Ascending aorta (tissue), 2 donors: ENCODE results near the gene SNTG2. TPM values are rescaled to one million over a fixed set of nuclear protein-coding genes. Genes with fewer than 3 reads are reported as not detected.
"Not testable (repeated sequence)": the region's sequence is repeated elsewhere in the genome, so short reads cannot be mapped to it uniquely, and the experiment has no call there.

Experiments
- DNase-seq, 2 donors: peaks; one replicate each; pipeline ENCODE4 v3.0.0-alpha.2; 2019; ENCODE audit warnings: low spot score in 2 of 2
- H3K27ac ChIP-seq, 2 donors: fragments of 200-600 bp; sonication (generic); one replicate each; pipeline ENCODE4 v1.5.1; 2016 to 2017; ENCODE audit warnings: mild to moderate bottlenecking in 1 of 2
- H3K27me3 ChIP-seq: fragments of 200-600 bp; sonication (generic); one replicate; pipeline ENCODE4 v1.5.1; 2017
- H3K36me3 ChIP-seq, 2 donors: fragments of 200-600 bp; sonication (generic); one replicate each; pipeline ENCODE4 v1.5.1; 2016
- H3K4me1 ChIP-seq, 2 donors: fragments of 200-600 bp; sonication (generic); one replicate each; pipeline ENCODE4 v1.5.1; 2016 to 2017; ENCODE audit warnings: mild to moderate bottlenecking in 1 of 2
- H3K4me3 ChIP-seq, 2 donors: fragments of 200-600 bp; sonication (generic); one replicate each; pipeline ENCODE4 v1.5.1; 2016 to 2017; ENCODE audit warnings: mild to moderate bottlenecking in 1 of 2
- H3K9me3 ChIP-seq, 2 donors: fragments of 200-600 bp; sonication (generic); one replicate each; pipeline ENCODE4 v1.5.1; 2016
- intact Hi-C: fragments of 100-400 bp; cut with DNase I; formaldehyde crosslinking; loops from one replicate; pipeline ENCODE4 v1.15.1; 2023
- total RNA-seq: library from RNA; depleted of rRNA; stranded (reverse); fragments of >200 nt; gene quantifications from one replicate; pipeline ENCODE4 v1.1.0, GENCODE V29; 2016
- TF ChIP-seq, protein P1 (sequence below), 3 experiments: fragments of 200-600 bp in 2 of 3; fragments of 450-650 bp in 1 of 3; sonication (generic) in 2 of 3; IDR thresholded peaks; one replicate each; pipeline ENCODE4 v1.5.1; 2016 to 2019; ENCODE audit warnings: antibody characterized with exemption in 3 of 3, mild to moderate bottlenecking in 1 of 3, moderate library complexity in 1 of 3

Gene SNTG2
- total RNA-seq, 1 donor from 2014 or later = 9.9 TPM

DNA sequence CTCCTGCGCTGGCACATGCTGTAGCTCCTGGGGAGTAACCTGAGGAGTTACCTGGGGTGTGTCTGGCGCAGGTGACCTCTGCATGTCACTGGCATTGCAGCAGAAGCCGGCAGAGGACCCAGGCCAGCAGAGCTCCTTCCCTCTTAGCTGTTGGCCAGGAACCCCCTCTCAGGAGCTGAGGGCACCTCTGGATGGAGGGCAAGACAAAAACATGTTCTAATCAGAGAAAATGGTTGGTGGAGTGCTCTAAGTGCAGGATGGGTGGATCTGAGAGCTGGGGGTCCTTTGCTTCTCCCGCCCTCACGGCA lies 44.9 kb upstream of the SNTG2 start:
- Histone ChIP-seq H3K4me1 (no peaks in the 10 kb centered on the region), H3K27me3 (no peaks in the 10 kb centered on the region), H3K27ac (no peak overlapping the region), H3K4me3 (no peak overlapping the region), H3K36me3 (no peaks in the 10 kb centered on the region), H3K9me3 (no peaks in the 10 kb centered on the region)
- TF ChIP-seq, protein P1, sequence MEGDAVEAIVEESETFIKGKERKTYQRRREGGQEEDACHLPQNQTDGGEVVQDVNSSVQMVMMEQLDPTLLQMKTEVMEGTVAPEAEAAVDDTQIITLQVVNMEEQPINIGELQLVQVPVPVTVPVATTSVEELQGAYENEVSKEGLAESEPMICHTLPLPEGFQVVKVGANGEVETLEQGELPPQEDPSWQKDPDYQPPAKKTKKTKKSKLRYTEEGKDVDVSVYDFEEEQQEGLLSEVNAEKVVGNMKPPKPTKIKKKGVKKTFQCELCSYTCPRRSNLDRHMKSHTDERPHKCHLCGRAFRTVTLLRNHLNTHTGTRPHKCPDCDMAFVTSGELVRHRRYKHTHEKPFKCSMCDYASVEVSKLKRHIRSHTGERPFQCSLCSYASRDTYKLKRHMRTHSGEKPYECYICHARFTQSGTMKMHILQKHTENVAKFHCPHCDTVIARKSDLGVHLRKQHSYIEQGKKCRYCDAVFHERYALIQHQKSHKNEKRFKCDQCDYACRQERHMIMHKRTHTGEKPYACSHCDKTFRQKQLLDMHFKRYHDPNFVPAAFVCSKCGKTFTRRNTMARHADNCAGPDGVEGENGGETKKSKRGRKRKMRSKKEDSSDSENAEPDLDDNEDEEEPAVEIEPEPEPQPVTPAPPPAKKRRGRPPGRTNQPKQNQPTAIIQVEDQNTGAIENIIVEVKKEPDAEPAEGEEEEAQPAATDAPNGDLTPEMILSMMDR (IDR thresholded peaks at IDR 0.05) = no peak
- no peak for DNase-seq
- intact Hi-C loops = no loop called here

DNA sequence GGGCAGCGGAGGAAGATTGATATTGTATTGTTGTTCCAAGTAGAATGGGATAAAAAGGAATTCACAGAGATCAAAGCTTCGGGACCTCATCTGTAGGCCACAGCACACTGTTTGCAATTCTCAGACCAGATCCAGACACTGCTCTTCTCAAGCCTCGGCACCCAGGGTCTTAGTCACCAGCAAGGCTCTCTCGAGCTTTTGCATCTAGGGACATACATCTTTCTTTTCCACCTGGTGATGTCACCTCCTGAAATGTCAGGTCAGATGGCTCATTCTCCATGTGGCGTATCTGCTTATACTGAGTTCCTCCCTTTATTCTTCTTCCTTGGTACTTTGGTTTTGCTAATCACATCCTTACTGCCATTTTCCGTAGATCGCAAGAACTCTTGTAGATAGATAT lies 42.9 kb upstream of the SNTG2 start:
- H3K9me3 ChIP-seq = no peaks in the 10 kb centered on the region
- DNase-seq = no peak
- H3K4me3 ChIP-seq = no peak overlapping the region
- H3K36me3 ChIP-seq = no peaks in the 10 kb centered on the region
- intact Hi-C loops = no loop called here
- no peaks in the 10 kb centered on the region for H3K4me1 ChIP-seq
- no peaks in the 10 kb centered on the region for H3K27me3 ChIP-seq
- no peak overlapping the region for H3K27ac ChIP-seq
- TF ChIP-seq, protein P1 (IDR thresholded peaks at IDR 0.05) = no peak

DNA sequence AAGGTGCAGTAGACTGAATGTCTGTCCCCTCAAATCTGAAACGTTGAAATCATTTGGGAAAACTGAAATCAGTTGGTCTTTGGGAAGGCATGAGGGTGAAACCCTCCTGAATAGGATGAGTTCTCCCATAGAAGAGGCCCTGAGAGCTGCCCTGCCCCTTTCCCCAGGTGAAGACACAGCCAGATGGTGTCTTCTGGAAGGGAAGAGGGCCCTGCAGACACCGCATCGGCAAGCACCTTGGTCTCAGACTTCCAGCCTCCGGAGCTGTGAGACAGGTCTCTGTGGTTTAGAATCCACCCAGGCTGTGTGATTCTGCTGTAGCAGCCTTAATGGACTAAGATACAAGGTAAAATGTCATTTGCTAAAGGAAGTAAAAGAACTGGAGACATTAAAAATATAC lies 42.1 kb upstream of the SNTG2 start:
- TF ChIP-seq, protein P1 (IDR thresholded peaks at IDR 0.05) = no peak
- DNase-seq = no peak
- Histone ChIP-seq H3K9me3 (no peaks in the 10 kb centered on the region), H3K27me3 (no peaks in the 10 kb centered on the region), H3K4me3 (no peak overlapping the region), H3K4me1 (no peaks in the 10 kb centered on the region), H3K27ac (no peak overlapping the region), H3K36me3 (no peaks in the 10 kb centered on the region)
- intact Hi-C loops = no loop called here

DNA sequence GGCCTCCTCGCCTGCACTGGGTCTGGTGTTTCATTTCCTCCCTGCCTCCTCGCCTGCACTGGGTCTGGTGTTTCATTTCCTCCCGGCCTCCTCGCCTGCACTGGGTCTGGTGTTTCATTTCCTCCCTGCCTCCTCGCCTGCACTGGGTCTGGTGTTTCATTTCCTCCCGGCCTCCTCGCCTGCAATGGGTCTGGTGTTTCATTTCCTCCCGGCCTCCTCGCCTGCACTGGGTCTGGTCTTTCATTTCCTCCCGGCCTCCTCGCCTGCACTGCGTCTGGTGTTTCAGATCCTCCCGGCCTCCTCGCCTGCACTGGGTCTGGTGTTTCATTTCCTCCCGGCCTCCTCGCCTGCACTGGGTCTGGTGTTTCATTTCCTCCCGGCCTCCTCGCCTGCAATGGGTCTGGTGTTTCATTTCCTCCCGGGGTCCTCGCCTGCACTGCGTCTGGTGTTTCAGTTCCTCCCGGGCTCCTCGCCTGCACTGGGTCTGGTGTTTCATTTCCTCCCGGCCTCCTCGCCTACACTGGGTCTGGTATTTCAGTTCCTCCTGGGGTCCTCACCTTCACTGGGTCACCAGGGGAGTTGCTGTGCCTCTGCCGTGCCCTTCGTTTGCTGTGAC lies 40.8 kb upstream of the SNTG2 start:
- H3K27me3 ChIP-seq, H3K36me3 ChIP-seq, H3K27ac ChIP-seq, H3K4me1 ChIP-seq, intact Hi-C loops, H3K4me3 ChIP-seq, DNase-seq, H3K9me3 ChIP-seq: not testable (repeated sequence)

DNA sequence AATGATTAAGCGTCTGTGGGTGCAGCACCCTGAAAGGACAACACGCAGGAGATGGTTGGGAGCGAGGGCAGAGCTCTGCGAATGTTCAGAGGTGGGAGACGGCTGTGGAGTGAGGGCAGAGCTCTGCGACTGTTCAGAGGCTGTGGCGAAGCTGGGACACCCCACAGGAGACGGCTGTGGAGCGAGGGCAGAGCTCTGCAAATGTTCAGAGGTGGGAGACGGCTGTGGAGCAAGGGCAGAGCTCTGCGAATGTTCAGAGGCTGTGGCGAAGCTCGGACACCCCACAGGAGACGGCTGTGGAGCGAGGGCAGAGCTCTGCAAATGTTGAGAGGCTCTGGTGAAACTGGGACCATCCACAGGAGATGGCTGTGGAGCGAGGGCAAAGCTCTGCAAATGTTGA lies 40.0 kb upstream of the SNTG2 start:
- no peak for DNase-seq
- intact Hi-C loops = no loop called here
- no peaks in the 10 kb centered on the region for H3K4me1 ChIP-seq

DNA sequence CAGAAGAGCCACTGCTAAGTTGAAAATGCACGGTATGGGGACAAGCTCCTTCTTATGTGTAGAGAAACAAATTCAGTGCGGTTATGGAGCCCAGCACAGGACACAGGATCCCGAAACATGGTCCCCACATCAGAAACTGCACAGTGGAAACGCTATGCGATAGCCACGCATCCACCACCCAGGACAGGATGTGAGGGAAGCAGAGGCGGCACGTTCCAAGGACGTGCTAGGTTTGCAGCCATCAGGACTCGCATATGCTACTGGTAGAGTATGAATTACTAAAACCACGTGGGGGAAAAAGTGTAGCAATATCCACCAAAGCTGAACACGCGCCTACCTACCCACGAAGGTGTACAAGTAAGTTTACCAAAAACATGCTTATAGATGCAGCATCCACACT lies 34.7 kb upstream of the SNTG2 start:
- Histone ChIP-seq H3K27me3 (no peaks in the 10 kb centered on the region), H3K4me3 (no peak overlapping the region), H3K27ac (no peak overlapping the region), H3K36me3 (no peaks in the 10 kb centered on the region), H3K9me3 (no peaks in the 10 kb centered on the region), H3K4me1 (no peaks in the 10 kb centered on the region)
- intact Hi-C loops = no loop called here
- DNase-seq = no peak
- TF ChIP-seq, protein P1 (IDR thresholded peaks at IDR 0.05) = no peak

More for the DNA sequence above, 40.0 kb upstream of the SNTG2 start:
- Histone ChIP-seq H3K36me3 (no peaks in the 10 kb centered on the region), H3K27ac (no peak overlapping the region), H3K9me3 (no peaks in the 10 kb centered on the region), H3K27me3 (no peaks in the 10 kb centered on the region), H3K4me3 (no peak overlapping the region)
- TF ChIP-seq, protein P1 (IDR thresholded peaks at IDR 0.05) = no peak
